IMR-90 (cell line): Measurements from ENCODE around the gene KRT78. TPM values are rescaled to one million over a fixed set of nuclear protein-coding genes. Genes with fewer than 3 reads are reported as not detected.

ENCODE experiments used
- POLR2A ChIP-seq: IDR thresholded peaks from 2 replicates; pipeline ENCODE4 v1.6.1; 2012; ENCODE audit warnings: mild to moderate bottlenecking, low read depth, low read length
- polyA plus RNA-seq, 3 experiments: library from polyadenylated mRNA; depleted of rRNA; stranded (reverse); fragments of >200 nt; gene quantifications; 2 replicates each; pipeline ENCODE4 v1.2.3, GENCODE V29; 2012; ENCODE audit warnings: low replicate concordance in 1 of 3
- total RNA-seq: library from RNA; depleted of rRNA; stranded (reverse); fragments of >200 nt; gene quantifications from 2 replicates; pipeline ENCODE4 v1.2.3, GENCODE V29; 2012
- TF ChIP-seq, protein P1 (sequence below): fragments of 150-350 bp; IDR thresholded peaks from 2 replicates; pipeline ENCODE4 v1.6.1; 2016; ENCODE audit warnings: low read depth, mild to moderate bottlenecking, low read length, moderate library complexity, borderline replicate concordance

The KRT78 gene
- total and polyA plus RNA-seq, 2 of the 4 experiments (the other 2 are of a cell fraction): not detected

- TF ChIP-seq, protein P1, sequence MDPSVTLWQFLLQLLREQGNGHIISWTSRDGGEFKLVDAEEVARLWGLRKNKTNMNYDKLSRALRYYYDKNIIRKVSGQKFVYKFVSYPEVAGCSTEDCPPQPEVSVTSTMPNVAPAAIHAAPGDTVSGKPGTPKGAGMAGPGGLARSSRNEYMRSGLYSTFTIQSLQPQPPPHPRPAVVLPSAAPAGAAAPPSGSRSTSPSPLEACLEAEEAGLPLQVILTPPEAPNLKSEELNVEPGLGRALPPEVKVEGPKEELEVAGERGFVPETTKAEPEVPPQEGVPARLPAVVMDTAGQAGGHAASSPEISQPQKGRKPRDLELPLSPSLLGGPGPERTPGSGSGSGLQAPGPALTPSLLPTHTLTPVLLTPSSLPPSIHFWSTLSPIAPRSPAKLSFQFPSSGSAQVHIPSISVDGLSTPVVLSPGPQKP: no peak
- TF ChIP-seq POLR2A: peak; percentile 52
These were observed 30.9 kb upstream of the KRT78 start (continued) for GRCh38 chr12:52879394-52880351.
